Activated gamma-delta T cell treated with anti-CD3 and anti-CD28 coated beads, Interleukin-2, amount 50 U/mL, for 16 hours (primary cell): ENCODE data around the gene SPACA4.

Experiments
- DNase-seq: peaks from one replicate; pipeline ENCODE4 v3.0.0-alpha.2; 2020; ENCODE audit warnings: low read depth

SPACA4 gene

DNA sequence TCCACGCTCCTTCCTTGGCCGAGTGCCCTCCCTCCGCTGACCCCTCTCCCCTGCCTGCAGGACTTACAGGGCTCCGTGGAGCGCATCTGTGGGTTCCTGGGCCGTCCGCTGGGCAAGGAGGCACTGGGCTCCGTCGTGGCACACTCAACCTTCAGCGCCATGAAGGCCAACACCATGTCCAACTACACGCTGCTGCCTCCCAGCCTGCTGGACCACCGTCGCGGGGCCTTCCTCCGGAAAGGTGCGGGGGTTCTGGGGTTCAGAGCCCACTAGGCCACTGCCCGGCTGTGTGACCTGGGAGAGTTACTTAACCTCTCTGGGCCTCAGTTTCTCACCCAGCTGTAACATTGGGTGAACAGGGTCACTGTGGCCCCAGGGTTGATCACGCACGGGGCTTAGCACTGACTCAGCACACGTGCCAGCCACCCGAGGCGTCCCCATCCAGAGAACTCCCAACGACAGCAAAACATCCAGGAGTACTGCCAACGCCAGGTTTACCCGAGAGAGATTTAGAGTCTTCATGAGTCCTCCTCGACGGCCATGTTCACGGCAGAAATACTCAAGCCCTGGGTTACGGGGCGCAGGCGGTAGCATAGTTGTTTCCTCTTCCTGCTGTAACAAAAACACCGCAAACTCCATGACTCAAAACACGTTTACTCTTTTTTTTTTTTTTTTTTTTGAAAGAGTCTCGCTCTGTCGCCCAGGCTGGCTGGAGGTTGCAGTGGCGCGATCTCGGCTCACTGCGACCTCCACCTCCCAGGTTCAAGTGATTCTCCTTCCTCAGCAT lies 9.7 kb upstream of the SPACA4 start:
- DNase-seq: no peak

- no peak for DNase-seq
These were observed 7.4 kb upstream of the SPACA4 start for GRCh38 chr19:48598996-48599700.

DNA sequence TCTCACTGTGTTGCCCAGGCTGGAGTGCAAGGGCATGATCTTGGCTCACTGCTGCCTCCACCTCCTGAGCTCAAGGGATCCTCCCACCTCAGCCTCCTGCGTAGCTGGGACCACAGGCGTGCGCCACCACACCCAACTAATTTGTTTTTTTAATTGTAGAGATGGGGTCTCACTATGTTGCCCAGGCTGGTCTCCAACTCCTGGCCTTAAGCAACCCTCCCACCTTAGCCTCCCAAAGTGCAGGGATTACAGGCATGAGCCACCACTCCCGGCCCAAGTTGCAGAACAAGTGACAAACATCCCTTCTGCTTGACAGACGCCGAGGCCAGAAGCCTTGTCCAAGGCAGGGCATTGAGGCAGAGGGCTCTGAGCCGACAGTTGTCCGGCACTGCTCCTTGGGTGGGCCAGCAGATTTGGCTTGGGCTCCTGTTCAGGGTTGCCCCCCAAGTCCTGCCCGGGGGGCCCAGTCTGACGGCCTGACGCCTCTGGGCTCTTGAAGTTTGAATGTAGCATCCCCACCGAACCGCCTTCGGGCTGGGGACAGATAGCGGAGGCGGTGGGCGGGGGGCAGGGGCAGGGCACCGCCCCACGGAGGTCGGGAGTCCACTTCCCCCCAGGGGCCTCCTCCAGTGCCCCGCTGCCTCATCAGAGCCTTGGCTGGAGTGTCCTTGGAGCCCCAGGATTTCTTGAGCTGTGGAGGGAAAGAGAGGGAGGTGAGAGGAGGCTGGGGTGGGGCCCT lies 5.7 kb upstream of the SPACA4 start:
- DNase-seq: no peak

GRCh38 chr19:48603001-48603400 lies 3.5 kb upstream of the SPACA4 start:
- no peak for DNase-seq

GRCh38 chr19:48603449-48603848 lies 3.1 kb upstream of the SPACA4 start:
- no peak for DNase-seq

DNA sequence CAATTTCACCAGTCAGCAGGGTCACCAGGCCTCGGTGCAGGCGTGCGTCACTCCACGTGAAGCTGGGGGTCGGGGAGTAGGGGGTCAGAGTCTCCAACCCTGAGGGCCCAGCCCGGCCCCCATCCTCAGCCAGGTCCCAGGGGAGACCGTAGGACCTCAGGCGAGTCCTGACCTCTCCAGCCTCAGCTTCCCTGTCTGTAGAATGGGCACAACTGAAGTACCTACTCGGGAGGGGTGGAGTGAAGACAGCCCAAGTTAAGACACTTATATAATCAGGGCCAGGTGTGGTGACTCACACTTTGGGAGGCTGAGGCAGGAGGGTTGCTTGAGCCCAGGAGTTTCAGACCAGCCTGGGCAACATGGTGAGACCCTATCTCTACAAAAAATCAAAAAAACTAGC lies 2.7 kb upstream of the SPACA4 start:
- no peak for DNase-seq

DNA sequence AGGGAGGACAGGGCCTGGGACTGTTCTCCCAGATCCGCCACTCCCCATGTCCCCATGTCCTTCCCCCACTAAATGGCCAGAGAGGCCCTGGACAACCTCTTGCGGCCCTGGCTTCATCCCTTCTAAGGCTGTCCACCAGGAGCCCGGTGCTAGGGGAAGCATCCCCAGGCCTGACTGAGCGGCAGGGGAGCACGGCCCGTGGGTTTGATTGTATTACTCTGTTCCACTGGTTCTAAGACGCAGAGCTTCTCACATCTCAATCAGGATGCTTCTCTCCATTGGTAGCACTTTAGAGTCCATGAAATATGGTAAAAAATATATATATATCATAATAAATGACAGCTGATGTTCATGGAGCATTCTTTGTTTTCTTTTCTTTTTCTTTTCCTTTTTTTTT lies 815 bp downstream of the SPACA4 start:
- no peak for DNase-seq

DNA sequence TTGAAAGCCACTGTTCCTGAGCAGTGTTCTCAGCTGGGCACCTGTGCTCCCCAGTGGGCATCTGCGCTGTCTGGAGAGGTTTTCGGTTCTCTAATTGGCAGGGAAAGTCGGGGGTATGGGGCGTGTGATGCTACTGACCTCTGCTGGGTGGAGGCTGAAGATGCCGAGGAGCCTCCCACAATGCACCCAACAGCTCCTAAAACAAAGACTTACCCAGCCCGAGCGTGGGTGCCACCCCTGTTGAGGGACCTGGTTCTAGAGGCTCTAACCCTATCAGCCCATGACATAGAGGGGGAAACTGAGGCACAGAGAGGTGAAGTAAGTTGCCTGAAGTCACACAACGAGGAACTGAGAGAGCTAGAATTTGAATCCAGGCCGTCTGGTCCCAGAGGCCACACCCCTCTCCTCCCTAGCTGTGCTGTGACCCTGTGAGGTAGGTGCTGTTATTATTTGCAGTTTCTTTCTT lies 2.3 kb downstream of the SPACA4 start:
- DNase-seq: no peak

GRCh38 chr19:48609571-48610108 lies 3.1 kb downstream of the SPACA4 start:
- DNase-seq: no peak

DNA sequence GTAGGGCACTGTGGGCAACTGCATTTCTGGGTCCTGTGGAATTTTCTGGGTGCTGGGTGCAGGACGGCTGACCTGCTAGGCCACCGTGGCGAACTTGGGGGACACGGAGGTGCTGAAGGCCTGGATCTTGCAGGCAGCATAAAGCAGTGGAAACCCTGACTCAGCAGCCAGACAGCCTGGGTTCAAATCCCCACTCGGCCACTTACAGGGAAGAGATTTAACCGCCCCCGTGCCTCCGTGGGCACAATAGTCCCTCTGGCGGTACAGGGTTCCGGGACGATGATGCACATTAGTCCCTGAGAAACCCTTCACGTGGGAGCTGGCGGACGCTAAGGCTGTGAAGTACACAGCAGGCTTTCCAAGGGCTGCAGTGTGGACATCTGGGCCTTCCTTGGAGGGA lies 5.3 kb downstream of the SPACA4 start:
- no peak for DNase-seq

- no peak for DNase-seq
These were observed 6.7 kb downstream of the SPACA4 start for GRCh38 chr19:48613024-48613851.

DNA sequence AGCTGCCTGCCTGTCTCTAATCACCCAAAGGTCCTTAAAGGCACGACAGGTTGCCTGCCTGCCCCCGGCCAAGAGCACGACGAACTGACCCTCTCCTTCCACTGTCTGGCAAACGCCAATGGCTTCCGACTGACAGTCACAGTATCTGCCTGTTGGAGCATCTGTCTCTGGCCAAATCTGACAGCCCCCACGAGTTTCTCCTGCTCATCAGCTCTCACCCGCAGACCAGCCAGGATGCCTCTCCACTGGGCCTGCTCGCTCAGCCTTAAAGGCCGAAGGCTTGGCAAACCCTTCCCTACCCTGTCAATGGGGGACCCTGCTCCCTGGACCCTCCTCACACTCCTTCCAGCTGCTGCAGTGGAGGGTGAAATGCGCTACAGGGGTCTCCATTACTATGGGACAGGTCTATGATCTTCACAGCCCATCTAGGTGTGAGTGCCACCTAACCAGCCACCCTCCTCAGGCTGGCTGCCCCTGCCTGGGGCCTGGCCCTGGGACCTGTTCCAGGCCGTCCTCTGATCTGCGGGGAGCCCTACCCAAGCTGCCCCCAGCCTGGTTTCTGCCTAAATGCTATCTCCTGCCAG lies 7.4 kb downstream of the SPACA4 start:
- no peak for DNase-seq

DNA sequence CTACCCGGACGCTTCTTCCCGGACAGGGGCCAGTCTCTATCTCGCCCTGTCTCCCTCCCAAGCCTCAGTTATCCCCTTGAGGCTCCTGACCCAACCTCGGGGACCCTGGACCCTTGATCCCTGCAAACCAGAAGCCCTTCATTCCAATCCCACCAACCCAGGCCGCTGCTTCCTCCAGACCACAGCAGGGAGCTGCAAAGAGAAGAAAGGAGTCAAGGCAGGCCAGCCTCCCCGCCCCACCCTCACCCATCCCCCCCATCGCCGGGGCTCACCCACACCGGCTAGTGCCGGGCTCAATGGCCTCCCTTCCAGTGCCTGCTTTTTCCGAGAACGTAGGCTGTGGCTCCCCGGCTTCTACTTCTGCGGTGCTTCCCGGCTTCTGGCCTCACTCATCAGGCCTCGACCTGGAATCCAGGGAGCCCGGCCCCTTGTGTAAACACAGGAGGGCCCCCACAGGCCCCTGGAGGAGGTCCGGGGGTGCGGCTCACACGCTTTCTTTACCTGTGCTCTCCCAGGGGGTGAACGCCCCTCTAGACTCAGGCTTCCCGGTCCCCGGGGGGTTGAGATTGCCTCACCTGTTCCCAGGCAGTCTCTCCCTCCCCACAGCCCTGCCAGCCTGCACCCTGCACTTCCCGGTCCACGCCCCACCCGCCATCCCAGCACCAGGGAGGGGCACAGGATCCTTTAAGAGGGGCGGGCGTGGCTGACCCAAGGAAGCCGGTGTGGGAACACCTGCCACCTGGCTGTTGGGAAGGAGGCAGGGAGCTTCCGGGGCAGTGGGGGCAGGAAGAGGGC lies 8.1 kb downstream of the SPACA4 start, which contains the start of gene FAM83E:
Gene FAM83E, minus strand, starts transcription at position 641 of the 795 bp plus-strand sequence. CDS start 1,704 bp downstream, outside the sequence.
- DNase-seq: no peak

GRCh38 chr19:48615231-48616040 lies 8.9 kb downstream of the SPACA4 start:
- no peak for DNase-seq

DNA sequence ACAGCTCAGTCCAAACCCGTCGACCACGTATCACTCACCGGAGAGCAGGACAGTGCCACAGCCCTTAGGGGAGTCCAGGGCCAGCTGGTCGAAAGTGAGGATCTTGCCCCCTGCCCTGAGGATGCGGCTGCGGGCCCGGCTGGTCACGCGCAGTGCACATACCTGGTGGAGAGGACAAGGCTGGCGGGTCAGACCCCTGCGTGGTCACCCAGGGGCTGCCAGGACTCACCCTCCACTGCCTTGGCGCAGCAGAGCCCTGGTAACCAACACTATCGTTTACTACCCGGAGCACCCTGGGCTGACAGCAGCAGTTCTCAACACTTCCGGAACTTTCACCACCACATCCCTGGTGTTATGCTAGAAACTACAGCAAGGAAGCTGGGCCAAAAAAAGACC lies 9.5 kb downstream of the SPACA4 start:
- no peak for DNase-seq

DNA sequence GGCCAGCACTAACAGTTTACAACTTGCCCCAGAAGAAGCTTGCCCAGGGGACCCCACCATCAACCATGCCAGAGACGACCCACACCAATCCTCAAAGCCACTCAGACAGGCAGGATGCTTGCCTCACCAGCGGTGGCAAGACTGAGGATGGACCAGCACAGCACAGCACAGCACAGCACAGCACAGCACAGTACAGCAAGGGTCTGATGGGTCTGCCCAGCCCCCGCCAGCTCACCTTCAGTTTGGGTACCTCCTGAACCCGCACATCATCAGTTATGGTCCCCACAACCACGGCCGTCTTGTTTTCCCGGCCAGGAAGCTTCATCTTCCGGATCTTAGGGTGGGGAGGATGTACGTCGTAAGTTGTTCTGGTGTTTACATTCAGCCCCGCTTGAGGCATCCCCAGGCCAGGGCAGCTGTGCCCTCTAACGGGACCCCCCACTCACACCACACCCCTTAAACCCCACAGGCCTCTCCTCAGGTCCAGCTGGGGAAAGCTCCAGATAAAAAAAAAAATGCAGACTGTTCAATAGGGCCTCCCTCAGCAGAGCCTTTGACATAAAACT lies 10.0 kb downstream of the SPACA4 start:
- no peak for DNase-seq

- DNase-seq: no peak
These were observed 10.8 kb downstream of the SPACA4 start for GRCh38 chr19:48617146-48617937.

GRCh38 chr19:48618278-48618915 lies 11.9 kb downstream of the SPACA4 start:
- DNase-seq: no peak
